Epithelial cell of proximal tubule (primary cell): Measurements from ENCODE around the gene SLC9A5. TPM values are rescaled to one million over a fixed set of nuclear protein-coding genes. Genes with fewer than 3 reads are reported as not detected.

ENCODE experiments used
- DNase-seq: peaks from one replicate; pipeline ENCODE4 v3.0.0-alpha.2; 2011; ENCODE audit warnings: low read depth
- H3K4me3 ChIP-seq: 2 replicates; pipeline ENCODE4 v1.5.1; 2011; ENCODE audit warnings: low read depth, mild to moderate bottlenecking, low read length
- total RNA-seq: library from RNA; depleted of rRNA; stranded (reverse); fragments of >200 nt; gene quantifications from 2 replicates; pipeline ENCODE4 v1.2.3, GENCODE V29; 2015
- TF ChIP-seq, protein P1 (sequence below): conservative IDR thresholded peaks from 2 replicates; pipeline ENCODE4 v1.5.1; 2012; ENCODE audit warnings: low read depth, mild to moderate bottlenecking, low read length

SLC9A5 gene
- total RNA-seq, 1 donor from 2014 or later: 0.23 TPM

DNA sequence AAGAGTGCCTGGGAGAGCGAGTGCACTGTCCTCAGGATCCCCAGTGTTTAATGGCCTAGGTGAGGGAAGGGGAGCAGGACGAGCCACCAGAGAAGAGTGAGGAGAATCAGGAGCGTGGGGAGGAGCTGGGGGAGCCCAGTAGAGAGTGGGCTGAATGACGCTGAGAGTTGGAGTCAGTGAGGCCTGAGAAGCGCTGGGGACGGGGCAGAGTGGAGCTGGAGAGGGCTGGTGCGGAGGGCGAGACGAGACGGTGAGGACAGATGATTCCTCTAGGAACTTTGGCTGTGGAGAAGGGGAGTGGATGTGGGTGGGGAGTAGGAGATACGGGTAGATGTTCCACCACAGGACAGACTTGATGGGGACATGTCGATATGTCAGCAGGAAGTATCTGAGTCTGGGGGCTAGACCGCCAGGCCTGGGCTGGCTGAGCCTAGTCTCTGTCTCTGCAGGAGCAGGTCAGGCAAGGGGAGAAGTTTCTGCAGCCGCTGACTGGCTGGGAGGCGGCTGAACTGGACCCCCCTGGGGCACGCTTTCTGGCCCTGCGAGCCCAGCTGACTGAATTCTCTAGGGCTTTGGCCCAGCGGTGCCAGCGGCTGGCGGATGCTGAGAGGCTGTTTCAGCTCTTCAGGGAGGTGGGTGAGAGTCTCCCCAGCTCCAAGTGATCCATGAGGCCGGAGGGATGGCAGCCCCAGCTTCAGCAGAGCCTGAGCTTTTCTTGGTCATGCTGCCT, 35.2 kb downstream of the SLC9A5 start:
- DNase-seq: no peak
- TF ChIP-seq, protein P1, sequence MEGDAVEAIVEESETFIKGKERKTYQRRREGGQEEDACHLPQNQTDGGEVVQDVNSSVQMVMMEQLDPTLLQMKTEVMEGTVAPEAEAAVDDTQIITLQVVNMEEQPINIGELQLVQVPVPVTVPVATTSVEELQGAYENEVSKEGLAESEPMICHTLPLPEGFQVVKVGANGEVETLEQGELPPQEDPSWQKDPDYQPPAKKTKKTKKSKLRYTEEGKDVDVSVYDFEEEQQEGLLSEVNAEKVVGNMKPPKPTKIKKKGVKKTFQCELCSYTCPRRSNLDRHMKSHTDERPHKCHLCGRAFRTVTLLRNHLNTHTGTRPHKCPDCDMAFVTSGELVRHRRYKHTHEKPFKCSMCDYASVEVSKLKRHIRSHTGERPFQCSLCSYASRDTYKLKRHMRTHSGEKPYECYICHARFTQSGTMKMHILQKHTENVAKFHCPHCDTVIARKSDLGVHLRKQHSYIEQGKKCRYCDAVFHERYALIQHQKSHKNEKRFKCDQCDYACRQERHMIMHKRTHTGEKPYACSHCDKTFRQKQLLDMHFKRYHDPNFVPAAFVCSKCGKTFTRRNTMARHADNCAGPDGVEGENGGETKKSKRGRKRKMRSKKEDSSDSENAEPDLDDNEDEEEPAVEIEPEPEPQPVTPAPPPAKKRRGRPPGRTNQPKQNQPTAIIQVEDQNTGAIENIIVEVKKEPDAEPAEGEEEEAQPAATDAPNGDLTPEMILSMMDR: no peak
- H3K4me3 ChIP-seq: no peak overlapping the region

DNA sequence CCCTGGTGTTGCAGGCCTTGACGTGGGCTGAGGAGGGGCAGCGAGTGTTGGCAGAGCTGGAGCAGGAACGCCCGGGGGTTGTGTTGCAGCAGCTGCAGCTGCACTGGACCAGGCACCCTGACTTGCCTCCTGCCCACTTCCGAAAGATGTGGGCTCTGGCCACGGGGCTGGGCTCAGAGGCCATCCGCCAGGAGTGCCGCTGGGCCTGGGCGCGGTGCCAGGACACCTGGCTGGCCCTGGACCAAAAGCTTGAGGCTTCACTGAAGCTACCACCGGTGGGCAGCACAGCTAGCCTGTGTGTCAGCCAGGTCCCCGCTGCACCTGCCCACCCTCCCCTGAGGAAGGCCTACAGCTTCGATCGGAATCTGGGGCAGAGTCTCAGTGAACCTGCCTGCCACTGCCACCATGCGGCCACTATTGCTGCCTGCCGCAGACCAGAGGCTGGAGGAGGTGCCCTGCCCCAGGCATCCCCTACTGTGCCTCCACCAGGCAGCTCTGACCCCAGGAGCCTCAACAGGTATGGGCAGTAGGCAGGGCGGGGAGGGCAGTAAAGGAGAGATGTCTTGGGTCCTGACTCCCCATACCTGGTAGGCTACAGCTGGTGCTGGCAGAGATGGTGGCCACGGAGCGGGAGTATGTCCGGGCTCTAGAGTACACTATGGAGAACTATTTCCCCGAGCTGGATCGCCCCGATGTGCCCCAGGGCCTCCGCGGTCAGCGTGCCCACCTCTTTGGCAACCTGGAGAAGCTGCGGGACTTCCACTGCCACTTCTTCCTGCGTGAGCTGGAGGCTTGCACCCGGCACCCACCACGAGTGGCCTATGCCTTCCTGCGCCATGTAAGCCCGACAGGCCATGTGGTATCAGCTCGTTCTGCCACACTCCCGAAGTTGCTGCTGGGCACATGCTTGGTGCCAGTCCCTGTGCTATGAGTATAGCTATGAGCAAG, 36.2 kb downstream of the SLC9A5 start:
- TF ChIP-seq, protein P1: peak; percentile 60
- no peak overlapping the region for H3K4me3 ChIP-seq
- DNase-seq: no peak

DNA sequence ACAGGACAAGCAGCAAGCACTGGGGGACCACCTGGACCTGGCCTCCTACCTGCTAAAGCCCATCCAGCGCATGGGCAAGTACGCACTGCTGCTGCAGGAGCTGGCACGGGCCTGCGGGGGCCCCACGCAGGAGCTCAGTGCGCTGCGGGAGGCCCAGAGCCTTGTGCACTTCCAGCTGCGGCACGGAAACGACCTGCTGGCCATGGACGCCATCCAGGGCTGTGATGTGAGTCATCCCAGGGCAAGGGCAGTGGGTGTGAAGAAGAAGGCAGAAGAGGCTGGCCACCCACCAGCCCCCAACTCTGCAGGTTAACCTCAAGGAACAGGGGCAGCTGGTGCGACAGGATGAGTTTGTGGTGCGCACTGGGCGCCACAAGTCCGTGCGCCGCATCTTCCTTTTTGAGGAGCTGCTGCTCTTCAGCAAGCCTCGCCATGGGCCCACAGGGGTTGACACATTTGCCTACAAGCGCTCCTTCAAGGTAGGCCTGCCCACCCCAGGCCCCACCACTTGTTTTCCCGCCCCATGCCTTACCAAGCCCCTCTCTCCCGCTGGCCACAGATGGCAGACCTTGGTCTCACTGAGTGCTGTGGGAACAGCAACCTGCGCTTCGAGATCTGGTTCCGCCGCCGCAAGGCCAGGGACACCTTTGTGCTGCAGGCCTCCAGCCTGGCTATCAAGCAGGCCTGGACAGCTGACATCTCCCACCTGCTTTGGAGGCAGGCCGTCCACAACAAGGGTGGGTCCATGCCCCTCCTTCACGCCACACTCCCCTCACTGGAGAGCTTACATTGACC, 37.9 kb downstream of the SLC9A5 start:
- no peak for DNase-seq
- TF ChIP-seq, protein P1: no peak
- no peak overlapping the region for H3K4me3 ChIP-seq

DNA sequence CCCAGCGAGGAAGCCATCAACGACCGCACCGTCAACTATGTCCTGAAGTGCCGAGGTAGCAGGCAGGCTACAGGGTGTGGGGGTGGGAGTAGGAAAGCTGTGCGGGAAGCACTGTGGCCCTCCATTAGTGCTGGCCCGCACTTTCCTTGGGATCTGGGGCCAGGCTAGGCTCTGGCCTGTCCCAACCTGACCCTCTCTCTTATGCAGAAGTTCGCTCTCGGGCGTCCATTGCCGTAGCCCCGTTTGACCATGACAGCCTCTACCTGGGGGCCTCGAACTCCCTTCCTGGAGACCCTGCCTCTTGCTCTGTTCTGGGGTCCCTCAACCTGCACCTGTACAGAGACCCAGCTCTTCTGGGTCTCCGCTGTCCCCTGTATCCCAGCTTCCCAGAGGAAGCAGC, 39.2 kb downstream of the SLC9A5 start:
- DNase-seq: no peak
- TF ChIP-seq, protein P1: no peak
- no peak overlapping the region for H3K4me3 ChIP-seq

DNA sequence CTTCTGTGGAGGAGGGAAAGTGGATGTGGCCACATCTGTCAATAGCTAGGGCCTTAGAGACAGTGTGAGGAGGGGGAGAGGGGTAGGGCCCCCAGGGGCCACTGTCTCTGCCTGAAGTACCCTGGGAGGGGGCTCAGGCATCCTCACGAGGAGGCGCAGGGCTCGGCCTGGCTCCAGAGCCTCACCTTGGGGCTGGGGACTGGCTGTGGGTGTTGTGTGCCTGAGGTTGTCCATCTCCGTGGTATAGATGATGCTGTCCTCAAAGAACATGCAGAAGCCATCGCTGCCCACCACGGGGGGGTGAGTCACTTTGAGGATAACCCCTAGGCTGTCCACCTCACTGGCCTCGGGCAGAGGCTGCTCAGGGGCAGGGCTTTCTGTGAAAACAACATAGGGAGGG, 42.7 kb downstream of the SLC9A5 start:
- H3K4me3 ChIP-seq: no peak overlapping the region
- TF ChIP-seq, protein P1: no peak
- DNase-seq: no peak

DNA sequence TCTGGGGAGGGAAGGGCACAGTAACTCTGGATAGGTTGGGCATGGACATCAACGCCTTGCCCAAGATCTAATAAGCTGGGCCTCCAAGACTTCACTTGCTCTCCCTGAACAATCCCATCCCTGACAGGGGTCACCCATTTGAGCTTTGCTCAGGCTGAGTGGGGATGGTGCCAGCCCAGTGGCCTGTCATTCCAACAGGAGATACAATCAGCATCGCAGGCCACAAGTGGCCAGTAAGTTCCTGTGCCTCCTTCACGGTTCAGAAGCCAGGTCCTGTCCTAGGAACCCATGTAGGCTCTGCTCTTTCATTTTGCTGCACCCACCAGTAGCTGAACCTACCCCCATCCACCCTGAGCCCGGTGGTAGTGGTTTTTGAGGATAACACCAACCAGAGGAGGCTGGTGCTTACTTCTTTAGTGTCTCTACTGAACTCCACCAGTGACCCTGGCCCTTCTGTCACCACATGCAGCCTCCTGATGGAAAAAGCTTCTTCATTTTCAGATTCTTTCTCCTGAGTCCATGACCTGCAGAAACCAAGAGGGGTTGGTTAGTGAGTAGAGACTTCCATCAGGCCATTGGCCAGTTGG, 45.5 kb downstream of the SLC9A5 start:
- no peak overlapping the region for H3K4me3 ChIP-seq
- DNase-seq: no peak
- TF ChIP-seq, protein P1: no peak
